Stomach smooth muscle (tissue), 2 donors: ENCODE measurements around the gene FMN2.

Experiments used
- H3K27ac ChIP-seq: one replicate; pipeline ENCODE4 v1.7.0; 2013; ENCODE audit warnings: mild to moderate bottlenecking, low read length, inconsistent platforms
- H3K27me3 ChIP-seq, 2 donors: one replicate each; pipeline ENCODE4 v1.7.0; 2013; ENCODE audit warnings: low read length in 2 of 2; ENCODE audit not compliant: insufficient read depth in 2 of 2, control insufficient read depth in 1 of 2
- H3K36me3 ChIP-seq, 2 donors: one replicate each; pipeline ENCODE4 v1.7.0; 2013; ENCODE audit warnings: low read length in 2 of 2; ENCODE audit not compliant: control insufficient read depth in 2 of 2, insufficient read depth in 2 of 2
- H3K4me1 ChIP-seq: one replicate; pipeline ENCODE4 v1.7.0; 2013; ENCODE audit warnings: low read length; ENCODE audit not compliant: control insufficient read depth, insufficient read depth
- H3K4me3 ChIP-seq, 2 donors: one replicate each; pipeline ENCODE4 v1.7.0; 2013; ENCODE audit warnings: low read length in 2 of 2
- H3K9ac ChIP-seq, 2 donors: one replicate each; pipeline ENCODE4 v1.7.0; 2013; ENCODE audit warnings: low read length in 2 of 2, mild to moderate bottlenecking in 1 of 2
- H3K9me3 ChIP-seq, 2 donors: one replicate each; pipeline ENCODE4 v1.7.0; 2013; ENCODE audit warnings: low read length in 2 of 2; ENCODE audit not compliant: control insufficient read depth in 2 of 2
- donor health status: healthy.
- donor health status: Pancreatic carcinoma.

FMN2 gene

GRCh38 chr1:240232530-240232929, 140.8 kb downstream of the FMN2 start:
- Histone ChIP-seq H3K4me3 (no peak overlapping the region), H3K4me1 (no peaks in the 10 kb centered on the region), H3K27ac (no peak overlapping the region), H3K36me3 (no peaks in the 10 kb centered on the region), H3K9me3 (no peaks in the 10 kb centered on the region), H3K9ac (no peak overlapping the region), H3K27me3 (no peaks in the 10 kb centered on the region)

GRCh38 chr1:240234485-240235210, 143.0 kb downstream of the FMN2 start:
- no peak overlapping the region for H3K9ac ChIP-seq
- H3K36me3 ChIP-seq: no peaks in the 10 kb centered on the region
- no peaks in the 10 kb centered on the region for H3K27me3 ChIP-seq
- H3K9me3 ChIP-seq: no peaks in the 10 kb centered on the region
- no peak overlapping the region for H3K27ac ChIP-seq
- no peak overlapping the region for H3K4me3 ChIP-seq
- no peaks in the 10 kb centered on the region for H3K4me1 ChIP-seq

GRCh38 chr1:240235521-240236288, 144.0 kb downstream of the FMN2 start:
- H3K9me3 ChIP-seq: no peaks in the 10 kb centered on the region
- H3K4me1 ChIP-seq: no peaks in the 10 kb centered on the region
- H3K4me3 ChIP-seq: no peak overlapping the region
- H3K27ac ChIP-seq: no peak overlapping the region
- H3K27me3 ChIP-seq: no peaks in the 10 kb centered on the region
- H3K36me3 ChIP-seq: no peaks in the 10 kb centered on the region
- H3K9ac ChIP-seq: no peak overlapping the region

DNA sequence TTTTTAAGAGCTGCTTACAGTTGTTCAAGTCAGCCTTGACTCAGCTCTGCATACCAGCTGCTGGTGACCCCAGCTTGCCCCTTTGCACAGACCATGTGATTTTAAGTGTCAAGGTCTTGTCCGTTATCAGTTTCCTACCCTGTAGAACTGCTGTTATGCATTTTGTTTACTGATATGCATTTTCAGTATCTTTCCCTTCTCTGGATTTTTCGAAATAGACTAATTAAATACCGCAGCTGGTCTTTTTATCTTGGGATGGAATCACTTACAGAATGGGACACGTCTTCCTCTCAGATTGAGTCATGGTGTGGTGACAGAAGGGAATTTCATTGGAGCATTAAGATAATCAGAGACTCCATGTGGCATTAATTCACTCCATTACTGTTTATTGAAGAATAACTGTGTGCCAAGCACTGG, 145.6 kb downstream of the FMN2 start:
- Histone ChIP-seq H3K27me3 (no peaks in the 10 kb centered on the region), H3K36me3 (no peaks in the 10 kb centered on the region), H3K4me1 (no peaks in the 10 kb centered on the region), H3K9ac (no peak overlapping the region), H3K27ac (no peak overlapping the region), H3K4me3 (no peak overlapping the region), H3K9me3 (no peaks in the 10 kb centered on the region)

DNA sequence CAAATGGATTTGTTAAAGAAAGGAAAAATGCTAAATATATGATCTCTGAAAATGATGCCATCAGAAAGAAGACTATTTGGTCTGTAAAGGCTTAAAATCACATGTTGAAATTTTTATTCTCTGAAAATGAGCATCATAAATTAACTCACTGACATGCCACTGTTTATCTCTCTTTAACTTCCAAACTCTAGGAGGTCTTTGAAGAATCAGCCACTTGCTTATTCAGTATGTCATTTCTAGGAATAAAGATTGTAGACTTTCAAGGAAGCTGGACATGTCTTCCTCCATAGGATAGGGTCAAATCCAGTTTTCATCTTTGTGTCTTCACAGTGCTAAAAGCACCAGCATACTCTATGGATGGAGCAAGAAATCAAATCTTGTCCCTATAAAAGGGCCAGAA, 147.6 kb downstream of the FMN2 start:
- Histone ChIP-seq H3K4me3 (no peak overlapping the region), H3K9me3 (no peaks in the 10 kb centered on the region), H3K4me1 (no peaks in the 10 kb centered on the region), H3K36me3 (no peaks in the 10 kb centered on the region), H3K9ac (no peak overlapping the region), H3K27me3 (no peaks in the 10 kb centered on the region), H3K27ac (no peak overlapping the region)

DNA sequence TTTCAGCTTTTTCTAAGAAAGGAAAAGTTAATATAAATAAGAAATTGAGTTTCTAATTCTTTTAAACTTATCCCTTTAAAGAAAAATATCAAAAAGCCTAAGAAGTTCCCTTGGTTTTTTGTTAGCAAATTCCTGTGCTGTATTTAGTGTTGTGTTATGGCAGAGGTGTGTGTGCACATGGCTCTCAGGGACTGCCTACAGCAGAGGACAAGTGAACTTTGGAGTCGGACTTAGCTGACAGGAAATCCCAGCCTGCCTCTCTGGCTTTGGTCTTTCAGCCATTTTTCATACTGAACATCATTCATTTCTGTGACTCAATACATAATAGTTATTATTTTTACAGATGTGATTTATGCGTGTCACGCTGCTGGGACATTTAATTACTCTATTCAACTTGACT, 149.6 kb downstream of the FMN2 start:
- Histone ChIP-seq H3K4me1 (no peaks in the 10 kb centered on the region), H3K9me3 (no peaks in the 10 kb centered on the region), H3K27ac (no peak overlapping the region), H3K4me3 (no peak overlapping the region), H3K9ac (no peak overlapping the region), H3K27me3 (no peaks in the 10 kb centered on the region), H3K36me3 (no peaks in the 10 kb centered on the region)

- Histone ChIP-seq H3K9ac (no peak overlapping the region), H3K27ac (no peak overlapping the region), H3K27me3 (no peaks in the 10 kb centered on the region), H3K4me3 (no peak overlapping the region), H3K4me1 (no peaks in the 10 kb centered on the region), H3K9me3 (no peaks in the 10 kb centered on the region), H3K36me3 (no peaks in the 10 kb centered on the region)
Observed at GRCh38 chr1:240242601-240243144, 151.0 kb downstream of the FMN2 start.

DNA sequence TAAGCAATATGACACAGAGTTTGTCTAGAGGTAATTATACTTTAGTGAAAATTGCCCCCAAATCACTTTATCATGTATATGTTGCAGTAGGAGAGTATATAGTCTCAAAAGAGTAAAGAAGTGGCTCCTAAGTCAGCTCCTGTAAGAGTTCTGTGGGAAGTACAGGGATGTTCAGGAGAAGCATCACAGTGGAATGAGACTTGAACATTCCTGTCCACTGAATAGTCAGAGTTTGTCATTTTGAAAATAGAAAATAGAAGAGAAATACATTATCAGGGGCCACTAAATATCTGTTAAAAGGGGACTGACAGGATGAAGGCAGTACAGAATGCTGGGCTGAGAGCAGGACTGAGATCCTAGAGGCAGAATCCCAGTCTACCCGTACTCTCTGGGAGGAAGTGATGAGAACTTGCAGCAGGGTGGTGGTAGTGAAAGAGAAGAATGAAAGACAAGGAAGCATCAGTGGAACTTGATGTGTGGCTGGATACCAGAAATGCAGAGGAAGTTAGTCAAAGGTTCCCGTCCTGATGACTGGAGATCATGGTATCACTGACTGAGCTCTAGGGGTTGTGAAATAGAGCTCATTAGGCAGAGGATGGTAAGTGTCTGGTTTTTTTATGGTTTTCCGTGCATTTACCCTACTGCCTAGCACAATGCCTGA, 153.4 kb downstream of the FMN2 start:
- Histone ChIP-seq H3K27me3 (no peaks in the 10 kb centered on the region), H3K36me3 (no peaks in the 10 kb centered on the region), H3K9ac (no peak overlapping the region), H3K9me3 (no peaks in the 10 kb centered on the region), H3K27ac (no peak overlapping the region), H3K4me1 (no peaks in the 10 kb centered on the region), H3K4me3 (no peak overlapping the region)

DNA sequence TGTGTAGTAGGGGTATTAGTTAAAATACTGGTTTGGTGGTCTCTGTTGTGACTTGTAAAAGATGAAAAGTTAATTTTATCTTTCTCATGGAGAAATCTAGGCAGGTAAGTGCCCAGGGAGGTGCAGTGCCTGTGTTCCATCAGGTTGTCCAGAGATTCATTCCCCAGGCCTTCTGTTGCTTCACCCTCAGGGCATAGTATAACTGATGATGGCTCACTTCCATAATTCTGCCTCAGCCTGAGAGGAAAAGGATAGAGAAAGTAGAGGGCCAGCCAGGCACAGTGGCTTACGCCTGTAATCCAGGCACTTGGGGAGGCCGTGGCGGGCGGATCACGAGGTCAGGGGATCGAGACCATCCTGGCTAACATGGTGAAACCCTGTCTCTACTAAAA, 153.9 kb downstream of the FMN2 start:
- no peak overlapping the region for H3K9ac ChIP-seq
- H3K9me3 ChIP-seq: no peaks in the 10 kb centered on the region
- H3K4me1 ChIP-seq: no peaks in the 10 kb centered on the region
- H3K36me3 ChIP-seq: no peaks in the 10 kb centered on the region
- H3K4me3 ChIP-seq: no peak overlapping the region
- no peaks in the 10 kb centered on the region for H3K27me3 ChIP-seq
- no peak overlapping the region for H3K27ac ChIP-seq

DNA sequence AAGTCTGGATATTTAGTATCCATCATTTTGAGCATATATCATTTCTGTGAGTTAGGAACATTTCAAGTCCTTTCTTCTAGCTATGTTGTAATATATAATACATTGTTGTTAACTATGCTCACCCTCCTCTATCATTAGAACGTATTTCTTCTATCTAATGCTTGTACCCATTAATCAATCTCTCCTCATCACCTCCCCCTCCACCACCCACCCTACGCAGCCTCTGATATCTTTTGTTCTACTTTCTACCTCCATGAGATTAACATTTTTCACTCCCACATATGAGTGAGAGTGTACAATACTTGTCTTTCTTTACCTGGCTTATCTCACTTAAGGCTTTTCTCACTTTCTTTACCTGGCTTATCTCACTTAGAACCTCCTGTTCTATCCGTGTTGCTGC, 156.2 kb downstream of the FMN2 start:
- Histone ChIP-seq H3K9ac (no peak overlapping the region), H3K36me3 (no peaks in the 10 kb centered on the region), H3K9me3 (no peaks in the 10 kb centered on the region), H3K27ac (no peak overlapping the region), H3K4me3 (no peak overlapping the region), H3K4me1 (no peaks in the 10 kb centered on the region), H3K27me3 (no peaks in the 10 kb centered on the region)
